HG03442 (cell line): Measurements from ENCODE around the gene IGSF21.

Experiments used
- ATAC-seq: cut with Tn5 transposase; IDR thresholded peaks from one replicate; pipeline ENCODE4 v1.9.1; 2021; ENCODE audit warnings: mild to moderate bottlenecking, moderate library complexity; ENCODE audit not compliant: unreplicated experiment

IGSF21 gene

GRCh38 chr1:18107369-18108298, at the start of gene IGSF21:
Gene IGSF21, plus strand, starts transcription at chr1:18107798. Its CDS starts 331 bp downstream, at chr1:18108129.
- no peak for ATAC-seq

- no peak for ATAC-seq
These were observed 49.2 kb upstream of the IGSF21 start for GRCh38 chr1:18058206-18058921.

- no peak for ATAC-seq
These were observed 48.5 kb upstream of the IGSF21 start for GRCh38 chr1:18058981-18059605.

GRCh38 chr1:18060366-18060765, 47.2 kb upstream of the IGSF21 start:
- ATAC-seq, result no peak

- no peak for ATAC-seq
These were observed 45.4 kb upstream of the IGSF21 start for GRCh38 chr1:18062185-18062584.

GRCh38 chr1:18064534-18064933, 43.1 kb upstream of the IGSF21 start:
- no peak for ATAC-seq

GRCh38 chr1:18066576-18066975, 41.0 kb upstream of the IGSF21 start:
- ATAC-seq, result no peak

- no peak for ATAC-seq
These were observed 37.7 kb upstream of the IGSF21 start for GRCh38 chr1:18069903-18070302.

- no peak for ATAC-seq
These were observed 35.5 kb upstream of the IGSF21 start for GRCh38 chr1:18072066-18072465.

- no peak for ATAC-seq
These were observed 34.4 kb upstream of the IGSF21 start for GRCh38 chr1:18073066-18073642.

GRCh38 chr1:18077657-18078215, 29.9 kb upstream of the IGSF21 start:
- ATAC-seq, result no peak

GRCh38 chr1:18079941-18080735, 27.5 kb upstream of the IGSF21 start:
- ATAC-seq, result no peak

GRCh38 chr1:18085387-18086074, 22.1 kb upstream of the IGSF21 start:
- no peak for ATAC-seq

- ATAC-seq, result no peak
These were observed 19.5 kb upstream of the IGSF21 start for GRCh38 chr1:18088077-18088594.

- no peak for ATAC-seq
These were observed 18.1 kb upstream of the IGSF21 start for GRCh38 chr1:18089488-18089887.

GRCh38 chr1:18090636-18091035, 17.0 kb upstream of the IGSF21 start:
- ATAC-seq, result no peak

- no peak for ATAC-seq
These were observed 15.7 kb upstream of the IGSF21 start for GRCh38 chr1:18091660-18092446.

- ATAC-seq, result no peak
These were observed 14.4 kb upstream of the IGSF21 start for GRCh38 chr1:18093193-18093592.
